ENCODE results near the gene GP1BB. TPM values are rescaled to one million over a fixed set of nuclear protein-coding genes. Genes with fewer than 3 reads are reported as not detected.

GP1BB gene
- total RNA-seq, 1 experiment from 2014 or later, result 3.6 TPM

DNA sequence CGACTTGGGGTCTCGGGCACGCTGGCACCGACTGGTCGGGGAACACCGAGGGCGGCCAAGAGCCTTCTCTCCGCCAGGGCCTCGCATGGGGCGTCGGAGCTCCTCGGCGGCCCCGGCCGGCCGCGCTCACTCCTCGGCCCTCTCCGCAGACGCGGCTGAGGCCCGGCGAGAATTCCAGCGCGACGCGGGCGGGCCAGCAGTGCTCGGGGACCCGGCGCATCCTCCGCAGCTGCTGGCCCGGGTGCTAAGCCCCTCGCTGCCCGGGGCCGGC, 42.8 kb downstream of the GP1BB start:
- H3K4me3 ChIP-seq (ENCODE audit: low read depth in 2 of 2, low read length in 2 of 2), result no peak overlapping the region
- BruUV-seq (replicated peaks), result no TSS peak
- H3K27me3 ChIP-seq (ENCODE audit: control insufficient read depth, insufficient read depth, low read length), result no peaks in the 10 kb centered on the region
- TF ChIP-seq SIN3A (IDR thresholded peaks at IDR 0.05; ENCODE audit: borderline replicate concordance, insufficient read depth, low read depth, low read length), result no peak
- TF ChIP-seq, protein P1, sequence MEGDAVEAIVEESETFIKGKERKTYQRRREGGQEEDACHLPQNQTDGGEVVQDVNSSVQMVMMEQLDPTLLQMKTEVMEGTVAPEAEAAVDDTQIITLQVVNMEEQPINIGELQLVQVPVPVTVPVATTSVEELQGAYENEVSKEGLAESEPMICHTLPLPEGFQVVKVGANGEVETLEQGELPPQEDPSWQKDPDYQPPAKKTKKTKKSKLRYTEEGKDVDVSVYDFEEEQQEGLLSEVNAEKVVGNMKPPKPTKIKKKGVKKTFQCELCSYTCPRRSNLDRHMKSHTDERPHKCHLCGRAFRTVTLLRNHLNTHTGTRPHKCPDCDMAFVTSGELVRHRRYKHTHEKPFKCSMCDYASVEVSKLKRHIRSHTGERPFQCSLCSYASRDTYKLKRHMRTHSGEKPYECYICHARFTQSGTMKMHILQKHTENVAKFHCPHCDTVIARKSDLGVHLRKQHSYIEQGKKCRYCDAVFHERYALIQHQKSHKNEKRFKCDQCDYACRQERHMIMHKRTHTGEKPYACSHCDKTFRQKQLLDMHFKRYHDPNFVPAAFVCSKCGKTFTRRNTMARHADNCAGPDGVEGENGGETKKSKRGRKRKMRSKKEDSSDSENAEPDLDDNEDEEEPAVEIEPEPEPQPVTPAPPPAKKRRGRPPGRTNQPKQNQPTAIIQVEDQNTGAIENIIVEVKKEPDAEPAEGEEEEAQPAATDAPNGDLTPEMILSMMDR (IDR thresholded peaks at IDR 0.05), result no peak
- no peak for TF ChIP-seq TCF7L2 (IDR thresholded peaks at IDR 0.05; ENCODE audit: low read depth, low read length)
- TF ChIP-seq, protein P2, sequence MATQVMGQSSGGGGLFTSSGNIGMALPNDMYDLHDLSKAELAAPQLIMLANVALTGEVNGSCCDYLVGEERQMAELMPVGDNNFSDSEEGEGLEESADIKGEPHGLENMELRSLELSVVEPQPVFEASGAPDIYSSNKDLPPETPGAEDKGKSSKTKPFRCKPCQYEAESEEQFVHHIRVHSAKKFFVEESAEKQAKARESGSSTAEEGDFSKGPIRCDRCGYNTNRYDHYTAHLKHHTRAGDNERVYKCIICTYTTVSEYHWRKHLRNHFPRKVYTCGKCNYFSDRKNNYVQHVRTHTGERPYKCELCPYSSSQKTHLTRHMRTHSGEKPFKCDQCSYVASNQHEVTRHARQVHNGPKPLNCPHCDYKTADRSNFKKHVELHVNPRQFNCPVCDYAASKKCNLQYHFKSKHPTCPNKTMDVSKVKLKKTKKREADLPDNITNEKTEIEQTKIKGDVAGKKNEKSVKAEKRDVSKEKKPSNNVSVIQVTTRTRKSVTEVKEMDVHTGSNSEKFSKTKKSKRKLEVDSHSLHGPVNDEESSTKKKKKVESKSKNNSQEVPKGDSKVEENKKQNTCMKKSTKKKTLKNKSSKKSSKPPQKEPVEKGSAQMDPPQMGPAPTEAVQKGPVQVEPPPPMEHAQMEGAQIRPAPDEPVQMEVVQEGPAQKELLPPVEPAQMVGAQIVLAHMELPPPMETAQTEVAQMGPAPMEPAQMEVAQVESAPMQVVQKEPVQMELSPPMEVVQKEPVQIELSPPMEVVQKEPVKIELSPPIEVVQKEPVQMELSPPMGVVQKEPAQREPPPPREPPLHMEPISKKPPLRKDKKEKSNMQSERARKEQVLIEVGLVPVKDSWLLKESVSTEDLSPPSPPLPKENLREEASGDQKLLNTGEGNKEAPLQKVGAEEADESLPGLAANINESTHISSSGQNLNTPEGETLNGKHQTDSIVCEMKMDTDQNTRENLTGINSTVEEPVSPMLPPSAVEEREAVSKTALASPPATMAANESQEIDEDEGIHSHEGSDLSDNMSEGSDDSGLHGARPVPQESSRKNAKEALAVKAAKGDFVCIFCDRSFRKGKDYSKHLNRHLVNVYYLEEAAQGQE (IDR thresholded peaks at IDR 0.05; ENCODE audit: insufficient read depth in 1 of 2, low read depth in 2 of 2, low read length in 1 of 2), result no peak
- TF ChIP-seq POLR2AphosphoS5 (IDR thresholded peaks at IDR 0.05; ENCODE audit: low read depth, low read length), result no peak
- in situ Hi-C loops (cut with HindIII; ENCODE audit: low pct_unique_long_range_greater_than_20kb, low sequenced_read_pairs) (no loop called here), intact Hi-C loops (cut with micrococcal nuclease; ENCODE audit: unreplicated experiment) (no loop called here)
- H3K9me3 ChIP-seq (ENCODE audit: control insufficient read depth, insufficient read depth, low read depth, low read length), result no peaks in the 10 kb centered on the region
- ChIA-PET CTCF (no interaction called here), POLR2A (no interaction called here)
- ATAC-seq (no peak), DNase-seq (ENCODE audit: low read depth, low spot score) (no peak)
- H3K4me1 ChIP-seq (ENCODE audit: control insufficient read depth, insufficient read depth, low read length), result peaks cover 23% of the 10 kb centered on the region
- no peaks in the 10 kb centered on the region; the same call in 1 of the 2 replicates for H3K36me3 ChIP-seq (ENCODE audit: control insufficient read depth, insufficient read depth, low read length)
- H3K27ac ChIP-seq (ENCODE audit: low read length), result no peak overlapping the region

DNA sequence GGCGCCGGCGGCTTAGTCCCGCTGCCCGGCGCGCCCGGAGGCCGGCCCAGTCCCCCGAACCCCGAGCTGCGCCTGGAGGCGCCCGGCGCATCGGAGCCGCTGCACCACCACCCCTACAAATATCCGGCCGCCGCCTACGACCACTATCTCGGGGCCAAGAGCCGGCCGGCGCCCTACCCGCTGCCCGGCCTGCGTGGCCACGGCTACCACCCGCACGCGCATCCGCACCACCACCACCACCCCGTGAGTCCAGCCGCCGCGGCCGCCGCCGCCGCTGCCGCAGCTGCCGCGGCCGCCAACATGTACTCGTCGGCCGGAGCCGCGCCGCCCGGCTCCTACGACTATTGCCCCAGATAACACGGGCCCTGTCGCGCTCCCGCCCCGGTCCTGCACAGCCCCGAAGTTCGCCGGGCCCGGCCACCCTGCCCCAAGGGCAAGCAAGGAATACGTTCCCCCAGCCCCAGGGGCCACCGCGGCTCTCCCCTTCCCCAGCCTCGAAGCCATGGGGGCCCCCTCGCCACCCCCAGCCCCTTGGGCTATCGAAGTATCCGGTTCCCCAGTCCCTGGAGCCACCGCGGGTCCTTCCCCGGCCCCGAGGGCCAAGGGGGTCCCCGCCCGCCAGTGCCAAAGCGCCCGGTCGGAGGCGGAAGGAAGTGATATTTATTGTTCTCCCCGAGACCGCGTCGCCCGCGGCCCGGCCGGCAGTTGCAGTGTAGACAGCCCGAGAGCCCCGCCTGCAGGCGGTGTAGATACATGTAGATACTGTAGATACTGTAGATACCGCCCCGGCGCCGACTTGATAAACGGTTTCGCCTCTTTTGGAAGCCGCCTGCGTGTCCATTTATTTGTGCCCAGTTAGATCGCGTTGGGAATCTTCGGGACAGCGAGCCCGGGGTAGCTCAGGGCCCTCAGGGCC, 43.4 kb downstream of the GP1BB start:
- H3K4me1 ChIP-seq (ENCODE audit: control insufficient read depth, insufficient read depth, low read length), result peaks cover 23% of the 10 kb centered on the region
- H3K27ac ChIP-seq (ENCODE audit: low read length), result peak overlapping the region; percentile 23; the same call in 1 of the 2 replicates
- ATAC-seq, result peak; percentile 32
- no peak overlapping the region for H3K4me3 ChIP-seq (ENCODE audit: low read depth in 2 of 2, low read length in 2 of 2)
- no peaks in the 10 kb centered on the region for H3K9me3 ChIP-seq (ENCODE audit: control insufficient read depth, insufficient read depth, low read depth, low read length)
- DNase-seq (ENCODE audit: low read depth, low spot score), result no peak
- ChIA-PET POLR2A (no interaction called here), CTCF (no interaction called here)
- H3K27me3 ChIP-seq (ENCODE audit: control insufficient read depth, insufficient read depth, low read length), result no peaks in the 10 kb centered on the region
- TF ChIP-seq, protein P2 (IDR thresholded peaks at IDR 0.05; ENCODE audit: insufficient read depth in 1 of 2, low read depth in 2 of 2, low read length in 1 of 2), result no peak
- TF ChIP-seq SIN3A (IDR thresholded peaks at IDR 0.05; ENCODE audit: borderline replicate concordance, insufficient read depth, low read depth, low read length) (no peak), TCF7L2 (IDR thresholded peaks at IDR 0.05; ENCODE audit: low read depth, low read length) (no peak), POLR2AphosphoS5 (IDR thresholded peaks at IDR 0.05; ENCODE audit: low read depth, low read length) (no peak)
- TF ChIP-seq, protein P1 (IDR thresholded peaks at IDR 0.05), result no peak; the same call in 1 of the 2 replicates
- BruUV-seq (replicated peaks), result no TSS peak
- H3K36me3 ChIP-seq (ENCODE audit: control insufficient read depth, insufficient read depth, low read length), result no peaks in the 10 kb centered on the region; the same call in 1 of the 2 replicates
- intact Hi-C loops (cut with micrococcal nuclease; ENCODE audit: unreplicated experiment), result no loop called here
- in situ Hi-C loops (cut with HindIII; ENCODE audit: low pct_unique_long_range_greater_than_20kb, low sequenced_read_pairs), result no loop called here
